Measurements from ENCODE around the gene SKIL.

The SKIL gene

DNA sequence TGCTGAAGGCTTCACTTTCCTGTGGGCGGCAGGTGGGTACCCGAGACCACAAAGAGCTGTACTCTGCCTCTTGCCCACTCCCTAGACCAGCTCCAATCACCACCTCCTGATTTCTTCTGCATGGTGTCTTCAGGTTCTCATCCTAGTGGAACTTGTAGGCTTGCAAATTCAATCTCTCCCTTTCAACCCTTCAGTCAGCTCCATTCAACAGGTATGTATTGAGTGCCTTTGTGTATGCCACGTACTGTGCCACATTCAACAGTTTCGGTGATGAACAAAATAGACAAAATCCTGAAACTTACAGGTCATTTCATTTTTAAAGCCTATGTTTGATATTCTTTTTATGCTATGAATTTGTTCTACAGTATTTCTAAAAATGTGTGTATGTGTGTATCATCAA is 55.8 kb downstream of the SKIL start:
- no peak for DNase-seq (ENCODE audit: low spot score)
- TF ChIP-seq, protein P1, sequence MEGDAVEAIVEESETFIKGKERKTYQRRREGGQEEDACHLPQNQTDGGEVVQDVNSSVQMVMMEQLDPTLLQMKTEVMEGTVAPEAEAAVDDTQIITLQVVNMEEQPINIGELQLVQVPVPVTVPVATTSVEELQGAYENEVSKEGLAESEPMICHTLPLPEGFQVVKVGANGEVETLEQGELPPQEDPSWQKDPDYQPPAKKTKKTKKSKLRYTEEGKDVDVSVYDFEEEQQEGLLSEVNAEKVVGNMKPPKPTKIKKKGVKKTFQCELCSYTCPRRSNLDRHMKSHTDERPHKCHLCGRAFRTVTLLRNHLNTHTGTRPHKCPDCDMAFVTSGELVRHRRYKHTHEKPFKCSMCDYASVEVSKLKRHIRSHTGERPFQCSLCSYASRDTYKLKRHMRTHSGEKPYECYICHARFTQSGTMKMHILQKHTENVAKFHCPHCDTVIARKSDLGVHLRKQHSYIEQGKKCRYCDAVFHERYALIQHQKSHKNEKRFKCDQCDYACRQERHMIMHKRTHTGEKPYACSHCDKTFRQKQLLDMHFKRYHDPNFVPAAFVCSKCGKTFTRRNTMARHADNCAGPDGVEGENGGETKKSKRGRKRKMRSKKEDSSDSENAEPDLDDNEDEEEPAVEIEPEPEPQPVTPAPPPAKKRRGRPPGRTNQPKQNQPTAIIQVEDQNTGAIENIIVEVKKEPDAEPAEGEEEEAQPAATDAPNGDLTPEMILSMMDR (IDR thresholded peaks at IDR 0.05; ENCODE audit: extremely low read depth, missing control alignments), result no peak

DNA sequence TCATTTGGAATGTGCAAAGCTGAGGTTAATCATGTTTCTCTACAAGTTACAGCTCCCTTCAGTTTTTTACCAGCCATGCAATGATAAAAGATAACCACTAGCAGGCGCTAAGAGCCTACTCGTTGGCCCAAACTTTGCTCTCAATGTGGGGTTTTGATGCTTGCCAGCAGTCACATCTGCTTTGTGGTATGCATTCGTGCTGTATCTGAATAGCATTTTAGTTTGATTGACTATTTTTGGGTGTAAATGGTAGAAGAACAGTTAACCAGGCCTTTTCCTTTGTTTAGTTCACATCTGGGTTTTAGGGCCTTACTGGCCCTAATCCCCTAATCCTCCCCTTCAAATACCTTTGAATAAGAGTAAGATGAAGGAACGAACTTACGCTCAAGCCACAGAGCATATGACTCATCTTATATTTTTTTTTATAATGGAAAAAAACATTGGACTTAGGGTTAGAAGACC is 56.7 kb downstream of the SKIL start:
- peak; percentile 79 for DNase-seq (ENCODE audit: low spot score)
- TF ChIP-seq, protein P1 (IDR thresholded peaks at IDR 0.05; ENCODE audit: extremely low read depth, missing control alignments), result peak; percentile 92

DNA sequence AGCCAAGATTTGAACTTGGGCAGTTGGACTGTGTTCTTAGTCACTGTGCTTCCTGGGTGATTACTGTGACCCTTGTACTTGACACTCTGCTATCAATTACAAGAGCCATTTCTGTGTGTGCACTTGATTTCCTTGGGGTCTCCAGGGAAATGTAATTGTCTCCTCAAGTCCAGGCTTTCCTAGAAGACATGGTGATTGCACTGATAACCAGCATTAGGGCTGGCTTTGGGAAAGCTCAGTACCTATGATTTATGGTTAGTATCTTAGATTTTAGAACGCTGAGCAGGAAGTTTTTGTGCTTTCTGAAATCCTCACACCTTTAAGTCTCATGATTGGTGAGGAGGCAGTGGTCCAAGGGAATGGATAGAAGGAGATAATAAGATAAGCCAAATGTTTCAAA is 59.6 kb downstream of the SKIL start:
- TF ChIP-seq, protein P1 (IDR thresholded peaks at IDR 0.05; ENCODE audit: extremely low read depth, missing control alignments), result no peak
- no peak for DNase-seq (ENCODE audit: low spot score)

DNA sequence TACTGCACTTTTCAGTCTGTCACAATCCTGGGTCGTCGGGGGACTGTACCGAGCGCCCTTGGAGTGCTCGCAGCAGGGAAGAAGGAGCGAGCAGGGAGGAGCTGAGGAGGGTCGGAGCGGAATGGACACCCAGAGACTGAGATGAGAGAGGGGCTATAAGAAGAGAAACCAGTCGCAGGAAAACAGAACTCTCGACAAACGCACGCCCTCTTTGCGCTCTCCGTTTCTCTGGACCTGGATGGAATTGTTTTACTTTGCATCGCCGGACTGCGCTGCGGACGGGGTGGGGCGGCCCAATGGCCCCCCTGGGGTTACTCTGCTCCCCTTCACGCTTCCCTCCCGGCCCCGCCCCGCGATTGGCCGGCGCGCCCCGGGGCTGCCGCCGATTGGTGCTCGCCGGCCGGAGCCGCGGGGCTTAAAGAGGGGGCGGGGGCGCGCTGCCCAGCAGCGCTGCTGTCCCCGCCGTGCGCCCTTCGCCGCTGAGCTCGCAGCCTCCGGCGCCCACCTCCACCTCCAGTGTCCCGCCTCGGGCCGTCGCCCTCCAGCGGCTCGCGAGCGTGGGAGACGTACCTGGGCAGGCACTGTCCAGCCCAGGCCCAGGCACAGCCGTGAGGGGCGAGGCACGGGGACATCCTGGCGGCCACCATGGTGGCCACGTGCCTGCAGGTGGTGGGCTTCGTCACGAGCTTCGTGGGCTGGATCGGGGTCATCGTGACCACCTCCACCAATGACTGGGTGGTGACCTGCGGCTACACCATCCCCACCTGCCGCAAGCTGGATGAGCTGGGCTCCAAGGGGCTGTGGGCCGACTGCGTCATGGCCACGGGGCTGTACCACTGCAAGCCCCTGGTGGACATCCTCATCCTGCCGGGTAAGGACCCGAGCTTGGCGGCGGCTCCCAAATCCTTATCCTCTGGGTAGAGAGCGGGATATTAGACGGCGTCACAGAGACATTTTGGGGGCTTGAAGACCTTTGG is 61.2 kb downstream of the SKIL start, which contains the start of gene CLDN11:
Gene CLDN11 (plus strand): TSS at position 447 of the 977 bp plus-strand sequence. CDS start 199 bp downstream, at position 646.
- DNase-seq (ENCODE audit: low spot score), result peak; percentile 50
- TF ChIP-seq, protein P1 (IDR thresholded peaks at IDR 0.05; ENCODE audit: extremely low read depth, missing control alignments), result no peak

DNA sequence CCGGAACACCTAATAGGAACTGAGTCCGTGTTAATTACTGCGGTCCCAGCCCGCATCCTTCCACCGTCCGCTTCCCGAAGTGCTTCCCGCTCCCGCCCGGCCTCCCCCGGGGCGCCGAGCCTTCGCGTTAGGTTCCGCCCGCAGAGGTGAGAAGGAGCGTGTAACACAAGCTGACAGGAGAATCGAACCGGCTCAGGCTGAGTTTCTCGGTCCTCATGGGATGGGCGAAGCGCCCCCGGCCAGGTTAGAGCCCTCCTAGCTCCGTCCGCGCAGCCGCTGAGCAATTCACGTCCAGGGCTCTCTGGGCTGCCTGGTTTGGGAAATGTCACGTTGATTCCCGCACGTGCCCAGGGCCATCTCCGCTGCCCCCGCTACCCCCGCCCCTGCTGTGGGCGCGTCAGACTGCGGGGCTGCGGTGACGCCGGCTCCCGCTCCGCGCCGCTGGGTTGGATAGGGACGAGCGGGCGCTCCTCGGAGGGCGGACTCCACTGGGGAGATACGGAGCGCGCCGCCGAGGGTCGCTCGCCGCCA is 62.1 kb downstream of the SKIL start:
- peak; percentile 47 for DNase-seq (ENCODE audit: low spot score)
- TF ChIP-seq, protein P1 (IDR thresholded peaks at IDR 0.05; ENCODE audit: extremely low read depth, missing control alignments), result no peak

DNA sequence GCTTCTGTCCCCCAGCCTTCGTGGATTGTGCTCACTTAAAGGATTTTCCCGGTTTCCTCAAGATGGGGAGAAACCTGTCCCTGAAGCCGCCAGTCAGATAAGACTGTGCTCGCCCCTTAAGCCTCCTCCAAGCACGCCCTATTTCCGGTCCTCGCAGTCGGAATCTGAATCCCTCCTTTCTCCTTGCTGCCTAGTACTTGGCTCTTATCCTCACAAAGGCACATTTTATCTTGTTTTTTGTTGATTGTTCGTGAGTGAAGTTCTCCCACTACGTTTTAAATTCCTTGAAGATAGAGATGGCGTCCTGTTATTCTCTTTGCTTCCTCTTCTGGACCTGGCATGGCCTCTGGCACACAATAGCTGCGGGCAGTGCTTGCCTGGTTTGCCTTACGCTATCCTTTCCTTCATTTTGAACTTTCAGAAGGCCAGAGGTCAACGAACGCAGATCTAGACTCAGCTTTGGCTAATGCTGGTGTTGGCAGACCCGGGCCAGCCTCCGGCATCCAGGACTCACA is 62.8 kb downstream of the SKIL start:
- no peak for DNase-seq (ENCODE audit: low spot score)
- TF ChIP-seq, protein P1 (IDR thresholded peaks at IDR 0.05; ENCODE audit: extremely low read depth, missing control alignments), result no peak

Measured in GM20000 (cell line).